ENCODE data around the gene FNBP1. TPM values are rescaled to one million over a fixed set of nuclear protein-coding genes. Genes with fewer than 3 reads are reported as not detected.

Gene FNBP1
- total and polyA plus RNA-seq, 2 donors (not counting 1 experiment from before 2014, with no cell fraction given), result 42.9 to 318 TPM

GRCh38 chr9:129964901-129965734, 77.9 kb downstream of the FNBP1 start:
- Histone ChIP-seq H3K4me3 (ENCODE audit: control extremely low read depth in 1 of 5, extremely low read depth in 1 of 5, insufficient read depth in 1 of 5, low read depth in 2 of 5, low read length in 4 of 5) (no peak overlapping the region), H4K20me1 (ENCODE audit: control insufficient read depth, insufficient read depth, low read length, poor library complexity, severe bottlenecking) (no peaks in the 10 kb centered on the region), H2AFZ (ENCODE audit: insufficient read depth, low read depth, low read length, poor library complexity, severe bottlenecking) (no peak overlapping the region), H3K79me2 (ENCODE audit: control insufficient read depth, insufficient read depth, low read length) (peaks cover 91% of the 10 kb centered on the region), H3K27ac (ENCODE audit: low read length in 2 of 2) (peak overlapping the region; percentile 93 to 96), H3K36me3 (replicated peaks in 1 of 2; ENCODE audit: control extremely low read depth in 1 of 2, control insufficient read depth in 1 of 2, extremely low read depth in 1 of 2, insufficient read depth in 2 of 2, low read length in 1 of 2) (peaks cover 5 to 36% of the 10 kb centered on the region in 2 experiments), H3K4me1 (ENCODE audit: control insufficient read depth in 2 of 2, insufficient read depth in 2 of 2, low read length in 2 of 2) (peaks cover 30 to 35% of the 10 kb centered on the region in 2 donors), H3K9ac (ENCODE audit: low read length) (no peak overlapping the region), H3K4me2 (replicated peaks; ENCODE audit: low read depth, low read length, poor library complexity, severe bottlenecking) (no peak overlapping the region), H3K27me3 (replicated peaks in 1 of 4; ENCODE audit: control extremely low read depth in 1 of 4, control insufficient read depth in 3 of 4, insufficient read depth in 4 of 4, low read length in 3 of 4) (no peaks in the 10 kb centered on the region), H3K9me3 (ENCODE audit: control extremely low read depth in 1 of 3, control insufficient read depth in 2 of 3, insufficient read depth in 1 of 3, low read length in 2 of 3) (no peaks in the 10 kb centered on the region)
- Mint-ChIP-seq H3K27me3 (no peaks in the 10 kb centered on the region), H3K4me3 (no peak overlapping the region), H3K9me3 (ENCODE audit: insufficient read depth) (no peaks in the 10 kb centered on the region), H3K4me1 (peaks cover 66% of the 10 kb centered on the region), H3K27ac (peak overlapping the region; percentile 73)
- 96% methylated on average over 13 of the region's 21 CpGs for WGBS (ENCODE audit: insufficient coverage)
- POLR2A ChIA-PET, result interaction anchor here (0.6 to 2.3 kb wide), 4 partner anchors 17 to 92 kb away, joined by 3 to 8 read pairs (median 4); partner anchors contain the start of gene GPR107
- CTCF ChIA-PET, result interaction anchor here (0.7 to 4.3 kb wide), 8 partner anchors 8 to 103 kb away, joined by 3 to 28 read pairs (median 4); no protein-coding TSS in a partner anchor
- DNase-seq (no peak), ATAC-seq (ENCODE audit: low read depth) (no peak)
- intact Hi-C loops (cut with micrococcal nuclease), result no loop called here
- TF ChIP-seq EZH2 (IDR thresholded peaks at IDR 0.05; ENCODE audit: borderline replicate concordance, insufficient read depth, low read depth, low read length, poor library complexity, severe bottlenecking), result no peak
- TF ChIP-seq, protein P1, sequence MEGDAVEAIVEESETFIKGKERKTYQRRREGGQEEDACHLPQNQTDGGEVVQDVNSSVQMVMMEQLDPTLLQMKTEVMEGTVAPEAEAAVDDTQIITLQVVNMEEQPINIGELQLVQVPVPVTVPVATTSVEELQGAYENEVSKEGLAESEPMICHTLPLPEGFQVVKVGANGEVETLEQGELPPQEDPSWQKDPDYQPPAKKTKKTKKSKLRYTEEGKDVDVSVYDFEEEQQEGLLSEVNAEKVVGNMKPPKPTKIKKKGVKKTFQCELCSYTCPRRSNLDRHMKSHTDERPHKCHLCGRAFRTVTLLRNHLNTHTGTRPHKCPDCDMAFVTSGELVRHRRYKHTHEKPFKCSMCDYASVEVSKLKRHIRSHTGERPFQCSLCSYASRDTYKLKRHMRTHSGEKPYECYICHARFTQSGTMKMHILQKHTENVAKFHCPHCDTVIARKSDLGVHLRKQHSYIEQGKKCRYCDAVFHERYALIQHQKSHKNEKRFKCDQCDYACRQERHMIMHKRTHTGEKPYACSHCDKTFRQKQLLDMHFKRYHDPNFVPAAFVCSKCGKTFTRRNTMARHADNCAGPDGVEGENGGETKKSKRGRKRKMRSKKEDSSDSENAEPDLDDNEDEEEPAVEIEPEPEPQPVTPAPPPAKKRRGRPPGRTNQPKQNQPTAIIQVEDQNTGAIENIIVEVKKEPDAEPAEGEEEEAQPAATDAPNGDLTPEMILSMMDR (IDR thresholded peaks at IDR 0.05), result no peak

Measured in B cell (primary cell).